KOPT-K1 (cell line): ENCODE measurements around the gene VDR.

ENCODE experiments used
- H3K27ac ChIP-seq: fragments of 200-600 bp; sonication (generic); 2 replicates; pipeline ENCODE4 v1.5.1; 2016; ENCODE audit warnings: antibody characterized with exemption, mild to moderate bottlenecking, low read depth, low read length; ENCODE audit not compliant: poor library complexity, severe bottlenecking
- H3K36me3 ChIP-seq: fragments of 200-600 bp; sonication (generic); 2 replicates; pipeline ENCODE4 v1.5.1; 2017; ENCODE audit warnings: antibody characterized with exemption, mild to moderate bottlenecking, low read length, moderate library complexity; ENCODE audit not compliant: insufficient read depth
- H3K9me3 ChIP-seq: fragments of 200-600 bp; sonication (generic); 2 replicates; pipeline ENCODE4 v1.5.1; 2017; ENCODE audit warnings: antibody characterized with exemption, low read length, mild to moderate bottlenecking; ENCODE audit not compliant: insufficient read depth, poor library complexity, severe bottlenecking

The VDR gene

DNA sequence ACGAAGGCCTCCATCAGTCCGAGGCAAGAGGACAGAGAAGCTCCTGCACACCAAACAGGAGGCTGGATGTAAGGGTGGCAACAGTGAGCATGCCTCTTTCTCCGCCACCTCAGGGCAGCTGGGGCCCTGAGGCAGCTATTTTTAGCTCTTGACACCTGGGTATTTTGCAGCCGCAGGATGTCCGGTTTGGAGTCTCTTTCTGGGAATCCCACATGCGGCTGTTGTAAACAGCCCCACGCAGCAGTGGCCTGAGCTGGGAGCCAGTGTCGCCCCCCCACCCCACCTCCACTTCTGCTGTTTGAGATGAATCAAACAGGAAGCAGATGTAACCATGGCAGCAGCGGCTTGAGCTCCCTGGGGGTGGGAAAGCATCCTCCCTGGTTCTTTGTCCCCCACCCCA lies 96.7 kb downstream of the VDR start:
- H3K27ac ChIP-seq: peak overlapping the region; percentile 77
- H3K9me3 ChIP-seq: no peaks in the 10 kb centered on the region
- H3K36me3 ChIP-seq: peaks cover 42% of the 10 kb centered on the region

DNA sequence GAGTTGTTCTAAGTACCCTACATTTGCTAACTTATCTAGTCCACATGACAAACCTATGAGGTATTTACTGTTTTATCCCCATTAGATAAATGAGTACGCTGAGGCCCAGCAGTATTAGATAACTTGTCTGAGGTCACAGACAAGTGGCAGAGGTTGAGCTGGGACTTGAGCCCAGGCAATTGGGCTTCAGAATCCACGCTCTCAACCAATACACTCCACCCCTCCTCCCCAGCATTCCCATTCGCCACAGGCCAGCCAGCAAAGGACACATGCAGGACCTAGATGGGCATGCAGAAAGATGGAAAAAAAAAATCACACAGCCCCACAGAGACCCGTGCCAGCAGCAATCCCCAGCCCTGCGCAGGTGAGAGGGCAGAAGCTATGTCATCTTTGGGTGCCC lies 97.5 kb downstream of the VDR start:
- Histone ChIP-seq H3K9me3 (no peaks in the 10 kb centered on the region), H3K27ac (peak overlapping the region; percentile 77), H3K36me3 (peaks cover 46% of the 10 kb centered on the region)

DNA sequence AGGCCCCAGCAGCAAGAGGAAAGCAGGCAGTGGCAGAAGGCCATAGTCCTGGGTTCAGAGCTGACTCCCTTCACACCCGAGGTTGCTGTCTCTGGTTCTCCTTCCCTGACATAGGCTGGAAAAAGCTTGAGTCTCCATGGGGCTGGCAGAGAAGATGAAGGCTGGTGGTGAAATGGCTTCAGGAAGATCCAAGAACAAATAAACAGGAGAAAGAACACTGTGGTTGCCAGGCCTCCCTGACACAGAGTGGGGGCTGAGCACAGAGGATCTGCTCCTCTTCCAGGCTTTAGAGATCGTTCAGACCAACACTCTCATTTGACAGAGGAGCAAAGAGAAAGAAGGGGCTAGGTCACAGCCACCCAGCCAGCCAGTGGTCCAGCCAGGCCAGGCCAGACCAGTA lies 99.4 kb downstream of the VDR start:
- Histone ChIP-seq H3K27ac (peak overlapping the region; percentile 23), H3K9me3 (no peaks in the 10 kb centered on the region), H3K36me3 (peaks cover 53% of the 10 kb centered on the region)

DNA sequence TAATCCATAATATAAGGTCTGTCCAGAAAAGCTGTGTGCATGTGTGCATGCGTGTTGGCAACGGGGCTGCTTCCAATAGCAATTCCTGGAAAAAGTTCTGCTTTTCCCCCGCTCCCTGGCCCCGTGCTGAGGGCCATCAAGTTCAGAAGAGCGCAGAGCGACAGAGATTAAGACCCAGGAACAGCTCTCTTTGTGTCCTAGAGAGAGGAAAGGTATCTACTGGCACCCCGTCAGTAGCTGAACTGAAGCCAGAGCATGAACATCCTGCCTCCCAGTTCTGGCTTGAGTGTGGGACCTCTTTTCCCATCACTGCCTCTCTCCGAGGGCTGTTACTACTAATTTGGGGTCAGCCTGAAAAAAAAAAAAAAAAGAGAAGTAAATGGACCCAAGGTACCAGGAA lies 100.6 kb downstream of the VDR start:
- Histone ChIP-seq H3K27ac (no peak overlapping the region), H3K9me3 (no peaks in the 10 kb centered on the region), H3K36me3 (peaks cover 61% of the 10 kb centered on the region)

DNA sequence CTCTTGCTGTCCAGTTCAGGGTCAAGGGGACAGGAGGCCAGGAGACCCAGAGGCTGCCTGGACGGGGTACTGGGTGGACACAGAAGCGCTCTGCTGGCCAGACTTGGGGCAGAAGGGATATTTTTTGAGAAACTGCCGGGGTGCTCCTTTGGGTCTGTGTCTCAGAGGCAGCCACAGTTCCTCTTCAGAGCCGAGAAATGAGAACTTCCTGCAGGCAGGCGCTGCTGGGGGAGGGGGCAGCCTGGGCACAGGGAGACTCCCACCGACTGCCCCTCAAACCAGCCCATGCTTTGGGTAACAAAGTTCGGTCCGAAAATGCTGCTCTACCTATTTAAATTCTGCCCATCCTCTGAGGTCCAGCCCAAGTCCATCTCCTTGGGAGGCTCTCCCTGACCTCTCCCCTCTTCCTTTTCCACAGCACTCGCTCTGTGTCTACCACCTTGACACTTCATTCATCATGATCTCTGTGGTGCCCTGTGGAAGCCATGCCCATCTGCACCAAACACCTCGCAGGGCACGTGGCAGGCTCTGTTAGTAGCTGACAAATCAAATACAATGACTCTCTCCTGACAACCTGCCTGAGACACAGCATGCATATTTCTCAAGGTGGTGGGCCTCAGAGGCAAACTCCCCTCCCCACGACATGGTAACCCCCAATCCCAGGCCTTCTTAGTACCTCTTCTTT lies 101.5 kb downstream of the VDR start:
- Histone ChIP-seq H3K27ac (peak overlapping the region; percentile 34), H3K36me3 (peaks cover 69% of the 10 kb centered on the region)

DNA sequence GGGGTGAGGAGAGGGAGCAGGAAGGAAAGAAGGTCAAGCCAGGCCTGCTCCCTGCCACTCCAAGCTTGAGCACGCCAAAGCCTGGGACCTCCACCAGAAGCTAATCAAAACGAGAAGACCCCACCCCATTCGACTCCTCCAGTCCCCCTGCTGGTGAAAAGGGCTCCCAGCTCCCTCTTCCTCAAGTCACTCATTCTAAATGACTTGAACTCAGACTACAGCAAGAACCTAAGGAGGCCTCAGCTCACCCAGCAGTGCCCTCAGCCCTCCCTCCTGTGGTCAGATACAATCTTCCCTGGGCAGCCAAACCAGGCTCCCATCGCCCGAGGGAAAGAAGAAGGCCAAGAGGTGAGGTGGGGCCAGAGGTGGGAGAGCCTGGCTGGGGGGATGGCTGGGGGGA lies 102.5 kb downstream of the VDR start:
- Histone ChIP-seq H3K27ac (peak overlapping the region; percentile 34), H3K36me3 (peaks cover 79% of the 10 kb centered on the region), H3K9me3 (no peaks in the 10 kb centered on the region)

More for the DNA sequence above, 101.5 kb downstream of the VDR start:
- H3K9me3 ChIP-seq: no peaks in the 10 kb centered on the region

DNA sequence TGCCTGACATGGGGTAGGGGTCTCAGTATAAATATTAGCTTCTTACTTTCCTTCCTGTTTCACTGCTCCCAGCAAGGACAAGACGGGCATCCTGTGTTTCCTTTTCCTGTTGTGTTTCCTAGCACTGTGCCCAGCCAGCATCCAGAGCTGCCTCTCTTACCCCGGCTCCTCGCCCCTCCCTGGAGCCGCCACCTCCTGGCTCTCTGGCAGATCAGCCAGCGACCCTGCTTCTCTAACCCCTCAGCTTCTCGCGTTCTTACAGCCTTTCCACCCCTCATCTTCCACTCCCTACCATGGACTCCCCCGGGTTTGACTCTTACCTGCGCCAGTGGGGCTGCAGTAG lies 102.9 kb downstream of the VDR start:
- peak overlapping the region; percentile 34 for H3K27ac ChIP-seq
- peaks cover 83% of the 10 kb centered on the region for H3K36me3 ChIP-seq
- H3K9me3 ChIP-seq: no peaks in the 10 kb centered on the region

DNA sequence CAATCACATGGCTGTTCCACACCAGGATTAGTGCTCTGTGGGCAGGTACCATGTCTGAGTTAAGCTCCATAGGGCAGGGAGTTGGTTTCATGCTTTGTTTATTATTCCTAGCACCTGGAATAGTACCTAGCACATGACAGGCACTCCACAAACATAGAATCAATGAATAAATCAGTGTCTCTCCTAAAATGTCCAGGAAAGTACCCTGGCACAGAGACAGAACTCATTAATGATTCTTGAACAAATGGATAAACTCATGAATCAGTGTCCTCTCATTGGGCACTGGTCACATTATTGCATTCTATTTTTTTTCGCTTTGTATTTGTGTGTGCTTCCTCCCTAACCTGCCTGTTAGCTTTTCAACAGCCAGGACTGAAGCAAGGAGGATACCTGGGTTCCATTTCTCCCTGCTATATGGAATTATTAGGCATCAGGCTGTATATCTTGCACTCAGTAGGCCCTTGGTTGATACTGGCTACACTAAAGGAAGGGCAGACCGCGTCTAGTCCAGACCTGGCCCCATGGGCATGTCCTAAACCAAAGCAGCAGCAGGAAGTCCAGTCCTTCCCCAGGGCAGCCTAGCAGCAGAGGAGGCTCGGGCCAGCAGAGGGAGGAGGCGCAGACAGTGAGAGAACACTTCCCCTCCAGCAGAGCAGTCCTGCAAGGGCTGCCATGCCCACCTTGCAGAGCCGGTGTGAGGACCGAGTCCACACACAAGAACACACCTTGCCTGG lies 103.5 kb downstream of the VDR start:
- Histone ChIP-seq H3K36me3 (peaks cover 88% of the 10 kb centered on the region), H3K27ac (no peak overlapping the region), H3K9me3 (no peaks in the 10 kb centered on the region)

DNA sequence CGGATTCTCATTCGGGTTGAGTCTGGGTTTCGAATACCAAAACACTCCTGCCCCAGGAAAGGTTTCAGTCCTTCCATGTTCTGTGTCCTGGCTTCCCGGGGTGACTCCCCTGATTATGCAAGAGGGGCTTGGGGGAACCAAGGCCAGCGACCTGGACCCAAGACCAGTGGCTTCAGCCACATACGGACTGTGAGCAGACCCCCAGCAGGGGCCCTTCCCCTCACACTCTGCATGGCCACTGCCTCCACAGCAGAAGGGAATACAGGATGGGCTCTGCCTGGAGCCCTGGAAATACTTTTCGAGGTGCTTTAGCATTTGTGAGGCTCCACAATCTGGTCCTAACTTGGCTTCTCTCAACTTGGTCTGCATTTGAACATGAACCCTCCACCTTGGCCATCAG lies 104.2 kb downstream of the VDR start:
- Histone ChIP-seq H3K27ac (no peak overlapping the region), H3K36me3 (peaks cover 89% of the 10 kb centered on the region), H3K9me3 (no peaks in the 10 kb centered on the region)

DNA sequence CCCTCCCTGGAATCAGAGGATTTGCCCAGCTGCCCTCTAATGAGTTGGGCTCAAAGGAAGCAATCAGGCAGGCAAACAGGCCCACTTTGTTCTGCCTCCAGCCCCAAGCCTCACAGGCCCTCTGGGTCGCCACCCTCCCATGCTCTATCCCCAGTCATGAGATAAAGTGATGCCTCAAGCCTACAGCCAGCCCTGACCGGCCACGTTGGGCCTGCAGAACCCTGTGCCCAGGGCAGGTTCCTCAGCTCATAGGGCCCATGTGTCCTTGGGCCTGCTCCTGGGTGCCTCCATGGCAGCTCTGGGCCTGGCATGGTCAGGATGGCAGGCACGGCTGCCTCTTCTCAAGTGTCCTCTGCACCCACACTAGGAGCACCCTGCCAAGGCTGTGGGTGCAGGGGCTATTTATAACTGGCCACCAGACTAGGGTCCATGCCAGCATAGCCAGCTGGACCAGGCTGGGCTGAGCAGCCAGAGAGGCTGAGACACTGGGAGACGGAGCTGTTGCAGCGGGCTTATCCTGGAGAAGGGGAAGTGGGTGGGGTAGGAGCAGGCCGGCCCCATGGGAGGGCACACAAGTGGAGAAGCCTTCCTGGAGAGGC lies 105.3 kb downstream of the VDR start:
- no peak overlapping the region for H3K27ac ChIP-seq
- H3K9me3 ChIP-seq: no peaks in the 10 kb centered on the region
- peaks cover 89% of the 10 kb centered on the region for H3K36me3 ChIP-seq

DNA sequence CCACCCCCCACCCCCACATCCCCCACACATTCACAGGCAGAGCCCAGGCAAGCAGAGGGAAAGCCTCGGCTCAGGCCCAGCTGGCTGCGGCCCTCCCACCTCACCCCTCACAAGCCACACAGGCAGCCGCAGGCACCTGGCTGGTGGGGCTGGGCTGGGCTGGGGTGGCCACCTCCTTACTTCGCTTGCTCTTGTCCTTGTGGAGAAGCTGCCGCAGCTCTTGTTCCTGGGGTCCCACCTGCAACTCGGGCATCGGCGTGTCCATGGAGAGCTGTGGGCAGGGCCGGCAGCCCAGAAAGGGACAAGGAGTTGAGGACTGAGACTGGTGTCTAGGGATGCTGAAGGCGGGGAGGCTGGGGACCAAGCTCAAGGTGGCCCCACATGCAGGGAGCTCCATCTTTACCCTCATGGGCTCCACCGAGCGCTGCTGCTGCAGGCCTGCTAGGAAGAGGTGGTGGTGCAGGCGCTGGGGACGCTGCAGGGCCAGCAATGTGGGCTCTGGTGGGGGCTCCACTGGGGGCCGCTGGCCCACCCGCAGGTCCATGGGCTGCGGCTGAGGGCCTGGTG lies 106.3 kb downstream of the VDR start:
- Histone ChIP-seq H3K36me3 (peaks cover 89% of the 10 kb centered on the region), H3K9me3 (no peaks in the 10 kb centered on the region), H3K27ac (peak overlapping the region; percentile 26)

DNA sequence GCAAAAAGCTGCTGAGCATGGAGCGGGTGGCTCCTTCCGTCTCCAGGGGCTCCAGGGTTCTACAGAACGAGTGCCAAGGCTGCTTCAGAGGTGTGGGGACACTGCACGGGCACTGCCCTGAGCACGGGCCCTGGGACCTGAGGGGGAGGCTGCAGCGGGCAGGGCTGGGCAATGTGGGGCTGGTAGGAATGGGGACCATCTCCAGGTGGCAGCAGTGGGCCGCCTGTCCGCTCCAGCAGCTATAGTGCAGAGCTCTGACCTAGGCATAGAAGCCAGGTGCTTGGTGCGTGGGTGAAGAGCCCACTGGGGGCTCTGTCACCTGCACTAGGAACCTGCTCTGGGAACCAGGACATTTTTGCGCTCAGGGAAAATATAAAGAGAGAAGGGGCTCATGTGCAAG lies 107.4 kb downstream of the VDR start:
- Histone ChIP-seq H3K9me3 (no peaks in the 10 kb centered on the region), H3K27ac (no peak overlapping the region), H3K36me3 (peaks cover 95% of the 10 kb centered on the region)

DNA sequence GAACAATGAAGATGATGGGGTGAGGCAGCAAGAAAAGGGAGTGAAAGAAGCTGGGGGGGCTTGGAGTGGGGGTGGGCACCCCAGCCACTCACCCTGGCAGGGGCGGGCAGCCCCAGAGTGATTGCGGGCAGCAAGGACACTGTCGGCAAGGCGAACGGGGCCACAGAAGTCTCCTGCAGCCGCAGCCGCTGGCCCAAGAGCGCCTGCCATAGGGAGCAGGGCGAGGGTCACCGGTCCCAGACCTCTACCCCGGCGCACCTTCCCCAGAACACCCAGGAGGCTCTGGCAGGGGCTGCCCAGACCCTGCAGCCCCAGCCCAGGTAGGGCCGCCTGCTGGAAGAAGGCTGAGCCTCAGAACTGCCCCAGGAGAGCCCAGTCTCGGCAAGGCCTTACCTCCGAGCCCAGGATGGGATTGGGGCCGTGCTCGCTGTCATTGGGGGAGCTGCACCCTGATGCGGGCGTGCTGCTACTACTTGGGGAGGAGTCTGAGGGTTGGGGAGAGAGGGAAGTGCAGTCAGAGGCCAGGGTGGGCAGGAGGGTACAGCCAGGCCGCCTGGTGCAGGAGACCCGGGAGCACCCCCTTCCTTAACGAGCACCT lies 108.9 kb downstream of the VDR start:
- H3K9me3 ChIP-seq: no peaks in the 10 kb centered on the region
- H3K36me3 ChIP-seq: peaks cover 95% of the 10 kb centered on the region
- no peak overlapping the region for H3K27ac ChIP-seq

DNA sequence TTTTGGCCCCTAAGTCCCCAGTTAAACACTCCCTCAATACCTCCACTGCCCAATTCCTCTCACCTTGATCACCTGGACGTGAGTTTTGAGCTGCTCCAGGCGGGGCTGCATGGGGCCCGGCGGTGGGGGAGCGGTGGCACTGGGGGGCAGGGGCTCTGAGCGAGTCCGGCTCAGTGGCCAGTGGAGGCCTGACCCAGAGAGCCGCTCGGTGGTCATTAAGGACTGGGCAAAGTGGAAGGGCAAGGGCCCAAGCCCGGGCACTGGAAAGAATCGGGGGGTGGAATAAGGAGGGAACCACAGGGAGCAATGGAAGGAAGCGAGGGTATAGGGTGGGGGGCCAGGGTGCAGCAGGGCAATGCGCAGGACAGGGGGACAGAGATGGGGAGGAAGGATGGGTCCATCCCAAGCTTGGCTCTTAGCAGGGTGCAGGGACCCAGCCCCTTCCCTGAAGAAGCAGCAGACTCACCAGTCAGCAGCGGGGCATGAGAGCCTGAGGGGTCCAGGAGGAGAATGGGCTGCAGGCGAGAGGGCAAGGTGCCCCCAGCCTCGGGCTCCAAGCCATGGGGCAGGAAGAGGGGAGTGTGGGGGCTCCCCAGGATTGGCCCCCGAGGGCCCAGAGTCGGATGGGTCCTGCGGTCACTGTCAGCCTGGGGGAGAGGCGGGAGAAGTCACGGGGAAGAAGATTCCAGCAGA lies 109.5 kb downstream of the VDR start:
- peaks cover 95% of the 10 kb centered on the region for H3K36me3 ChIP-seq
- no peak overlapping the region for H3K27ac ChIP-seq
- no peaks in the 10 kb centered on the region for H3K9me3 ChIP-seq

DNA sequence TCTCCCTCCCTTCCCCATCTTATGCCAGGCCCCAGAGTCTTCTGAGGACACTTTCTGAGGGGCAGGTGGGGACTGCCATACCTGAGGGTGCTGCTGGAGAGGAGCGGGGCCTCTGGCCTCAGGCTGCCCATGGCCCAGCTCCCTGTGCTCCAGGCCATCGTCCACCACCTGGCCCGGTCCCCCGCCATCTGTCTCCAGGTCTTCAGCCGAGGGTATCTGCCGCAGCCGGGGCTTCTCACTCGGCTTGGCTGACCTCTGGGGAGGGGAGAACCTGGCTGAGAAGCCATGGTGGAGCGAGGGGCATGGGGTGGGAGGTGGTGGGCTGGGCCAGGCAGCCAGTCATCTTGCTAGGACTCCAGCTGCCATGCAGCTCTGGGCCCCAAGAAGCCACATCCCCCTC lies 110.1 kb downstream of the VDR start:
- H3K36me3 ChIP-seq: peaks cover 98% of the 10 kb centered on the region
- no peak overlapping the region for H3K27ac ChIP-seq
- no peaks in the 10 kb centered on the region for H3K9me3 ChIP-seq
